Esophagus squamous epithelium (tissue), 4 donors: Measurements from ENCODE around the gene CHN2.

Experiments used
- CTCF ChIP-seq, 6 experiments: fragments of 450-650 bp in 4 of 6; fragments of 200-600 bp in 2 of 6; sonication (generic) in 2 of 6; IDR thresholded peaks; one replicate each; pipeline ENCODE4 v1.5.1; 2016 to 2019; ENCODE audit warnings: antibody characterized with exemption in 6 of 6, mild to moderate bottlenecking in 4 of 6, moderate library complexity in 4 of 6
- POLR2A ChIP-seq, 4 donors: fragments of 450-650 bp; IDR thresholded peaks; one replicate each; pipeline ENCODE4 v1.6.1; 2017; ENCODE audit warnings: antibody characterized with exemption in 4 of 4, mild to moderate bottlenecking in 4 of 4, moderate library complexity in 3 of 4

- TF ChIP-seq CTCF (IDR thresholded peaks at IDR 0.05) (no peak), POLR2A (IDR thresholded peaks at IDR 0.05) (no peak)
These were observed 165.0 kb downstream of the CHN2 start for GRCh38 chr7:29359482-29360093.
